ENCODE results near the gene ZNF487.

ZNF487 gene

GRCh38 chr10:43396928-43397624, 39.8 kb upstream of the ZNF487 start:
- peak; percentile 89 to 98 for DNase-seq (ENCODE audit: low read depth in 1 of 2, low spot score in 1 of 2)
- in situ Hi-C loops (cut with HindIII; ENCODE audit: low pct_unique_long_range_greater_than_20kb, low sequenced_read_pairs) = no loop called here
- TF ChIP-seq JUND (IDR thresholded peaks at IDR 0.05; ENCODE audit: low read depth) = no peak

- in situ Hi-C loops (cut with HindIII; ENCODE audit: low pct_unique_long_range_greater_than_20kb, low sequenced_read_pairs) = no loop called here
These were observed 38.0 kb upstream of the ZNF487 start for GRCh38 chr10:43398939-43399319.

GRCh38 chr10:43399320-43400310, 37.3 kb upstream of the ZNF487 start:
- in situ Hi-C loops (cut with HindIII; ENCODE audit: low pct_unique_long_range_greater_than_20kb, low sequenced_read_pairs) = no loop called here
- no peak for DNase-seq (ENCODE audit: low read depth in 1 of 2, low spot score in 1 of 2)
- no peak for TF ChIP-seq JUND (IDR thresholded peaks at IDR 0.05; ENCODE audit: low read depth)

More at GRCh38 chr10:43398939-43399319, 38.0 kb upstream of the ZNF487 start:
- DNase-seq (ENCODE audit: low read depth in 1 of 2, low spot score in 1 of 2) = no peak
- TF ChIP-seq JUND (IDR thresholded peaks at IDR 0.05; ENCODE audit: low read depth) = no peak

GRCh38 chr10:43401627-43402026, 35.3 kb upstream of the ZNF487 start:
- in situ Hi-C loops (cut with HindIII; ENCODE audit: low pct_unique_long_range_greater_than_20kb, low sequenced_read_pairs) = no loop called here
- DNase-seq (ENCODE audit: low read depth in 1 of 2, low spot score in 1 of 2) = no peak
- TF ChIP-seq JUND (IDR thresholded peaks at IDR 0.05; ENCODE audit: low read depth) = no peak

- no peak for DNase-seq (ENCODE audit: low read depth in 1 of 2, low spot score in 1 of 2)
- in situ Hi-C loops (cut with HindIII; ENCODE audit: low pct_unique_long_range_greater_than_20kb, low sequenced_read_pairs) = no loop called here
- TF ChIP-seq JUND (IDR thresholded peaks at IDR 0.05; ENCODE audit: low read depth) = no peak
These were observed 34.7 kb upstream of the ZNF487 start for GRCh38 chr10:43402176-43402575.

GRCh38 chr10:43402880-43403452, 33.9 kb upstream of the ZNF487 start:
- in situ Hi-C loops (cut with HindIII; ENCODE audit: low pct_unique_long_range_greater_than_20kb, low sequenced_read_pairs) = no loop called here
- no peak for DNase-seq (ENCODE audit: low read depth in 1 of 2, low spot score in 1 of 2)
- no peak for TF ChIP-seq JUND (IDR thresholded peaks at IDR 0.05; ENCODE audit: low read depth)

- TF ChIP-seq JUND (IDR thresholded peaks at IDR 0.05; ENCODE audit: low read depth) = no peak
- in situ Hi-C loops (cut with HindIII; ENCODE audit: low pct_unique_long_range_greater_than_20kb, low sequenced_read_pairs) = no loop called here
- no peak for DNase-seq (ENCODE audit: low read depth in 1 of 2, low spot score in 1 of 2)
These were observed 32.8 kb upstream of the ZNF487 start for GRCh38 chr10:43403911-43404703.

- in situ Hi-C loops (cut with HindIII; ENCODE audit: low pct_unique_long_range_greater_than_20kb, low sequenced_read_pairs) = no loop called here
- TF ChIP-seq JUND (IDR thresholded peaks at IDR 0.05; ENCODE audit: low read depth) = no peak
- DNase-seq (ENCODE audit: low read depth in 1 of 2, low spot score in 1 of 2) = no peak
These were observed 32.2 kb upstream of the ZNF487 start for GRCh38 chr10:43404704-43405084.

GRCh38 chr10:43407148-43407575, 29.7 kb upstream of the ZNF487 start:
- in situ Hi-C loops (cut with HindIII; ENCODE audit: low pct_unique_long_range_greater_than_20kb, low sequenced_read_pairs) = no loop called here
- peak; percentile 55 to 74 for DNase-seq (ENCODE audit: low read depth in 1 of 2, low spot score in 1 of 2)
- TF ChIP-seq JUND (IDR thresholded peaks at IDR 0.05; ENCODE audit: low read depth) = no peak

- no peak for TF ChIP-seq JUND (IDR thresholded peaks at IDR 0.05; ENCODE audit: low read depth)
- peak; percentile 92 to 96 for DNase-seq (ENCODE audit: low read depth in 1 of 2, low spot score in 1 of 2)
- in situ Hi-C loops (cut with HindIII; ENCODE audit: low pct_unique_long_range_greater_than_20kb, low sequenced_read_pairs) = no loop called here
These were observed 29.2 kb upstream of the ZNF487 start for GRCh38 chr10:43407576-43408330.

- in situ Hi-C loops (cut with HindIII; ENCODE audit: low pct_unique_long_range_greater_than_20kb, low sequenced_read_pairs) = no loop called here
- DNase-seq (ENCODE audit: low read depth in 1 of 2, low spot score in 1 of 2) = no peak
- no peak for TF ChIP-seq JUND (IDR thresholded peaks at IDR 0.05; ENCODE audit: low read depth)
These were observed 28.6 kb upstream of the ZNF487 start for GRCh38 chr10:43408331-43408709.
